Keratinocyte (primary cell): ENCODE results near the gene EVX2.

Experiments
- EZH2 ChIP-seq: IDR thresholded peaks from one replicate; pipeline ENCODE4 v1.6.1; 2012; ENCODE audit warnings: inconsistent platforms, mild to moderate bottlenecking, low read length, moderate library complexity
- TF ChIP-seq, protein P1 (sequence below), 3 experiments: IDR thresholded peaks in 1 of 3; conservative IDR thresholded peaks in 1 of 3; optimal IDR thresholded peaks in 1 of 3; 2 replicates in 2 of 3; 3 replicates in 1 of 3; pipeline versions ENCODE3 to v1.5.1; 2011; ENCODE audit warnings: low read length in 3 of 3, mild to moderate bottlenecking in 3 of 3, moderate library complexity in 2 of 3, control low read depth in 1 of 3, inconsistent platforms in 1 of 3; ENCODE audit not compliant: insufficient read depth in 2 of 3; ENCODE audit errors: extremely low read depth in 1 of 3

DNA sequence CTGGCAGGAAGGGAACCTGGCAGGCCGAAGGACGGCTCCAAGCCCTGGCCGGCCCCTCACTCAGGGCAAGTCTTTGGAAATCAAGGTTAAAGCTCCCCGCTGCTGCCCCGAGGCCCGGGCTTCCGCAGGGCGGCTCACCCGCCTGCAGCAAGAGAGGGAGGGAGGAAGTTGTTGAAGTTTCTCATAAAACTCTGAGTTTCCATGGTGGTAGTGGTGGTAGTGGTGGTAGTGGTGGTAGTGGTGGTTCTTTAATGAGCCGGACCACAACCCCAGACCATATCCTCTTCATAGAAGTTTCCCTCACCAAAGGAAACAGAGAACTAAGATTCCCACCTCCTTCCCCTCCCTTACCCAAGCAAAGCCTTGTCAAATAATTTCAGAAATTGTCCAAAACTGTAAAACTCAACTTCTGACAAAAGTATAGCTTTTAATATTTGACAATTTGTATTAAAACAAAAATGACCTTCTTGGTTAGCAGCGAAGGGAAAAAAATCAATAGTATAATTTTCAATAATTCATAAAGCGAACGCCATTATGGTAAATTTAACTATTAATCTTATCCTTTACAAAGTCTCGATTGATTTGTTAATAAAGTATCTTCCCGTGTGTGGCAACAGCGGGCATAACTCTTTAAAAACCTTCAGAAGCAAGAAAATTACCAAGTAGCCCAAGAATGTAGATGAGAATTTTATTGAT lies 31.3 kb upstream of the EVX2 start:
- TF ChIP-seq, protein P1, sequence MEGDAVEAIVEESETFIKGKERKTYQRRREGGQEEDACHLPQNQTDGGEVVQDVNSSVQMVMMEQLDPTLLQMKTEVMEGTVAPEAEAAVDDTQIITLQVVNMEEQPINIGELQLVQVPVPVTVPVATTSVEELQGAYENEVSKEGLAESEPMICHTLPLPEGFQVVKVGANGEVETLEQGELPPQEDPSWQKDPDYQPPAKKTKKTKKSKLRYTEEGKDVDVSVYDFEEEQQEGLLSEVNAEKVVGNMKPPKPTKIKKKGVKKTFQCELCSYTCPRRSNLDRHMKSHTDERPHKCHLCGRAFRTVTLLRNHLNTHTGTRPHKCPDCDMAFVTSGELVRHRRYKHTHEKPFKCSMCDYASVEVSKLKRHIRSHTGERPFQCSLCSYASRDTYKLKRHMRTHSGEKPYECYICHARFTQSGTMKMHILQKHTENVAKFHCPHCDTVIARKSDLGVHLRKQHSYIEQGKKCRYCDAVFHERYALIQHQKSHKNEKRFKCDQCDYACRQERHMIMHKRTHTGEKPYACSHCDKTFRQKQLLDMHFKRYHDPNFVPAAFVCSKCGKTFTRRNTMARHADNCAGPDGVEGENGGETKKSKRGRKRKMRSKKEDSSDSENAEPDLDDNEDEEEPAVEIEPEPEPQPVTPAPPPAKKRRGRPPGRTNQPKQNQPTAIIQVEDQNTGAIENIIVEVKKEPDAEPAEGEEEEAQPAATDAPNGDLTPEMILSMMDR (optimal IDR thresholded peaks at IDR 0.05 in 1 of 3, IDR thresholded peaks at IDR 0.05 in 1 of 3, conservative IDR thresholded peaks at IDR 0.05 in 1 of 3; ENCODE audit: extremely low read depth in 1 of 3, insufficient read depth in 2 of 3, low read length in 3 of 3): no peak
- TF ChIP-seq EZH2: no peak
